AG04449 (cell line): Measurements from ENCODE around the gene CSTB.

Experiments used
- CTCF ChIA-PET: fragments of 350-600 bp; formaldehyde crosslinking; extraction: SDS; loops from one replicate; lab custom pipeline; 2021; ENCODE audit warnings: antibody characterized with exemption; lab: Yijun Ruan, JAX
- POLR2A ChIA-PET: fragments of 400-600, 350-600 bp; formaldehyde crosslinking; extraction: SDS; loops from one replicate; lab custom pipeline; 2020; ENCODE audit warnings: antibody characterized with exemption, inconsistent platforms; lab: Yijun Ruan, JAX
- DNase-seq: peaks from one replicate; pipeline ENCODE4 v3.0.0-alpha.2; 2010; ENCODE audit warnings: low read depth, low spot score
- H3K4me3 ChIP-seq: 2 replicates; pipeline ENCODE4 v1.5.1; 2011; ENCODE audit warnings: low read depth, mild to moderate bottlenecking, control low read depth, low read length
- TF ChIP-seq, protein P1 (sequence below): IDR thresholded peaks from one replicate; pipeline ENCODE4 v1.5.1; 2011; ENCODE audit warnings: mild to moderate bottlenecking, moderate library complexity, low read length, control low read depth, inconsistent platforms; ENCODE audit not compliant: insufficient read depth; ENCODE audit errors: missing control alignments

Gene CSTB

DNA sequence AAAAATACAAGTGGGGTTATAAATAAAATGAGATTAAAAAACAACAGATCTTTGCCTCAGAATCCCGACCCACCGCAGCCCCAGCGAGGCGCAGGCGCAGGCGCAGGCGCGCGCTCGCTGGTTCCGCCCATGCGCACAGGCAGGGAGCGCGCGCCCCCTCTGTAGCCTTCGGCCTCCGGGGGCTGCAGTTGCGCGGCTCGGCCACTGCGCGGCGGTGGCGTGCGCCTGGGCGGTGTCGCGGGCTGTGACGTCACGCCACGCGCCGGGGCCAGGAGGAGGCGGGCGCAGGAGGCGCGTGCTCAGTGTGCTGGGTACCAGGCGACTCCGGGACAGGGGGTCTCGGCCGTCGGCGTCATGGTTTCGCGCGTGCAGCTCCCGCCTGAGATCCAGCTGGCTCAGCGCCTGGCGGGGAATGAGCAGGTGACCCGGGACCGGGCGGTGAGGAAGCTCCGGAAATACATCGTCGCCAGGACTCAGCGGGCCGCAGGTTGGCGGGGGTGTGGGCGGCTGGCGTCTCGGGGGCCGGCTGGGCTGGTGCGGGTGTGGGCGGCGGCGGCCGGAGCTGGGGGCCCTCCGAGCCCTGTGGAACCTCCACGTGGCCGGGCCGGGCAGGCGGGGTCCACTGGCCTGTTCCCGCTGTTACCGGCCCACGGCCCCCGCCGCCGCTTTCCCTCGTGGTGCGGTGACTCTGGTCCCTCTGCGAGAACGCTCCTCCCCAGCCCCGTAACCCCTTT, 13.3 kb upstream of the CSTB start, which contains the start of gene RRP1:
Gene RRP1, plus strand, starts transcription at position 302 of the 734 bp plus-strand sequence. Its CDS starts 53 bp downstream, at position 355.
- H3K4me3 ChIP-seq: peak within 1 kb of the TSS; percentile 99
- no peak for DNase-seq
- CTCF ChIA-PET: interaction anchor here (0.6 to 3.4 kb wide), 25 partner anchors 9 to 920 kb away, joined by 3 to 22 read pairs (median 4); no protein-coding TSS in a partner anchor
- POLR2A ChIA-PET: interaction anchor here (0.8 to 0.9 kb wide), 2 partner anchors 10 to 21 kb away, joined by 3 to 4 read pairs; no protein-coding TSS in a partner anchor
- TF ChIP-seq, protein P1, sequence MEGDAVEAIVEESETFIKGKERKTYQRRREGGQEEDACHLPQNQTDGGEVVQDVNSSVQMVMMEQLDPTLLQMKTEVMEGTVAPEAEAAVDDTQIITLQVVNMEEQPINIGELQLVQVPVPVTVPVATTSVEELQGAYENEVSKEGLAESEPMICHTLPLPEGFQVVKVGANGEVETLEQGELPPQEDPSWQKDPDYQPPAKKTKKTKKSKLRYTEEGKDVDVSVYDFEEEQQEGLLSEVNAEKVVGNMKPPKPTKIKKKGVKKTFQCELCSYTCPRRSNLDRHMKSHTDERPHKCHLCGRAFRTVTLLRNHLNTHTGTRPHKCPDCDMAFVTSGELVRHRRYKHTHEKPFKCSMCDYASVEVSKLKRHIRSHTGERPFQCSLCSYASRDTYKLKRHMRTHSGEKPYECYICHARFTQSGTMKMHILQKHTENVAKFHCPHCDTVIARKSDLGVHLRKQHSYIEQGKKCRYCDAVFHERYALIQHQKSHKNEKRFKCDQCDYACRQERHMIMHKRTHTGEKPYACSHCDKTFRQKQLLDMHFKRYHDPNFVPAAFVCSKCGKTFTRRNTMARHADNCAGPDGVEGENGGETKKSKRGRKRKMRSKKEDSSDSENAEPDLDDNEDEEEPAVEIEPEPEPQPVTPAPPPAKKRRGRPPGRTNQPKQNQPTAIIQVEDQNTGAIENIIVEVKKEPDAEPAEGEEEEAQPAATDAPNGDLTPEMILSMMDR: peak; percentile 84

- no peak overlapping the region for H3K4me3 ChIP-seq
- CTCF ChIA-PET: no interaction called here
- POLR2A ChIA-PET: no interaction called here
- TF ChIP-seq, protein P1: no peak
- no peak for DNase-seq
Measured at GRCh38 chr21:43786807-43787440, 10.8 kb upstream of the CSTB start.

DNA sequence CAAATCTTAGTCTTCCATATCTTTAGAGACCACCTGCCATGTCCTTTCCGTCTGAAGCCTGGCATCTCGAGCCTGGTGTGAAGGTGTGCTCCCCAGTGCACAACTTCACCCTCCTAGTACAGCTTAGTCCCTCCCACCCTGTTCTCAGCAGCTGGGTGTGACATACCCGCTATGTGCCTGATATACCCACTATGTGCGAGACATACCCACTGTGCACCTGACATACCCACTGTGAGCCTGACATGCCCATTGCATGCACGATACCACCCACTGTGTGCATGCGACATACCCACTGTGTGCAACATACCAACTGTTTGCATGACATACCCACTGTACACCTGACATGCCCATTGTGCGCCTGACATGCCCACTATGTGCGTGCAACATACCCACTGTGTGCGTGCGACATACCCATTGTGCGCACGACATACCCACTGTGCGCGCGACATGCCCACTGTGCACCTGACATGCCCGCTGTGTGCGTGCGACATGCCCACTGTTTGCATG, 10.2 kb upstream of the CSTB start:
- ChIA-PET CTCF (no interaction called here), POLR2A (no interaction called here)
- no peak overlapping the region for H3K4me3 ChIP-seq
- TF ChIP-seq, protein P1: no peak
- no peak for DNase-seq

- no peak for DNase-seq
- ChIA-PET POLR2A (no interaction called here), CTCF (no interaction called here)
- TF ChIP-seq, protein P1: no peak
- H3K4me3 ChIP-seq: no peak overlapping the region
Measured at GRCh38 chr21:43785134-43785533, 9.0 kb upstream of the CSTB start.

DNA sequence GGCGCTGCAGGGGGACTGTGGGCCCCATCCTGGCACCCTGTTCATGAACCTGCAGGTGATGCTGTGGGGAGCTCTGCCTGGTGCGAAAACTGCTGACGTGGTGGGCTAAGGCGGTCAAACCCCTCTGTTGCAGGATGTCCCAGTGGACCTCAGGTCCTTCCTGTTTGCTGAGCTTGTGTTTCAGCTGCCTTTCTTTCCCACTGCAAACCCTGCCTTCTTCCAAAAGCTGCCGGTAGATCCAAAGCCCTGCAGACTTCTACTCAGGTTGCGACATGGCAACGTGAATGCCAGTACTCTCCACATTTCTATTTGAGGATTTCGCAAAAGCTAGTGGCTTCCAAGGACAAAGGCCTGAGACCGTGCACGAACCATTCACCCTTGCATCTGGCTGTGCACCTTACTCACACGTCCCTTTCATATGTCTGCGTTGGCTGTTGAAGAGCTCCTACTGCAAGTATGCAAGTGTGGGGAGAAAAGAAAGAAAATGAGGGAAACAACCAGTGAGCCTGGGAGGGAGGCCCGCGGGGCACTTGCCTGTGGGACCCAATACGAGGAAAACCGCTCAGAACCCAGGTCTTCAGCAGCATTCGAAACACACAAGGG, 7.1 kb upstream of the CSTB start:
- TF ChIP-seq, protein P1: no peak
- ChIA-PET POLR2A (no interaction called here), CTCF (no interaction called here)
- H3K4me3 ChIP-seq: no peak overlapping the region
- no peak for DNase-seq
